Activated CD4-positive, alpha-beta T cell treated with anti-CD3 and anti-CD28 coated beads, Interleukin-2, amount 50 U/mL, for 24 hours (primary cell): ENCODE measurements around the gene RPL27.
"Not testable (repeated sequence)": the region's sequence is repeated elsewhere in the genome, so short reads cannot be mapped to it uniquely, and the experiment has no call there.

Experiments
- DNase-seq, 2 donors: peaks; one replicate each; pipeline ENCODE4 v3.0.0-alpha.2; 2020; ENCODE audit warnings: low read depth in 1 of 2, low spot score in 1 of 2

The RPL27 gene

GRCh38 chr17:42997984-42998938, at the start of gene RPL27:
TSS of gene RPL27 (plus strand) at chr17:42998419. CDS start at chr17:42998751, 332 bp downstream.
- DNase-seq: peak; percentile 95 to 96

- no peak for DNase-seq
Observed at GRCh38 chr17:42950044-42950783, 48.0 kb upstream of the RPL27 start.

- DNase-seq: no peak
Observed at GRCh38 chr17:42953669-42954068, 44.5 kb upstream of the RPL27 start.

- DNase-seq: peak; percentile 70 to 88
Observed at GRCh38 chr17:42964161-42964932, 33.9 kb upstream of the RPL27 start, which contains the start of gene AARSD1. TSS of gene AARSD1 (minus strand) at chr17:42964454. CDS start at chr17:42964440, 14 bp downstream.

- no peak for DNase-seq
Observed at GRCh38 chr17:42967925-42968324, 30.3 kb upstream of the RPL27 start.

- no peak for DNase-seq
Observed at GRCh38 chr17:42969001-42969581, 29.1 kb upstream of the RPL27 start.

GRCh38 chr17:42971589-42971988, 26.6 kb upstream of the RPL27 start:
- DNase-seq: no peak

- not testable (repeated sequence) for DNase-seq
Observed at GRCh38 chr17:42973323-42973722, 24.9 kb upstream of the RPL27 start.

- no peak for DNase-seq
Observed at GRCh38 chr17:42975265-42975664, 23.0 kb upstream of the RPL27 start.

GRCh38 chr17:42975701-42976100, 22.5 kb upstream of the RPL27 start:
- not testable (repeated sequence) for DNase-seq

- DNase-seq: no peak
Observed at GRCh38 chr17:42979511-42980273, 18.5 kb upstream of the RPL27 start, which contains the start of gene PTGES3L. TSS of gene PTGES3L (minus strand) at chr17:42980080. CDS start at chr17:42980053, 27 bp downstream.

- DNase-seq: peak; percentile 79 to 90
Observed at GRCh38 chr17:42980274-42980765, 17.9 kb upstream of the RPL27 start, which contains the start of gene RUNDC1. TSS of gene RUNDC1 (plus strand) at chr17:42980565. CDS start at chr17:42980577, 12 bp downstream.

GRCh38 chr17:42980766-42981397, 17.3 kb upstream of the RPL27 start:
- peak; percentile 37 to 58 for DNase-seq

GRCh38 chr17:42982266-42982665, 16.0 kb upstream of the RPL27 start:
- DNase-seq: no peak

GRCh38 chr17:42985225-42985624, 13.0 kb upstream of the RPL27 start:
- DNase-seq: no peak

- no peak for DNase-seq
Observed at GRCh38 chr17:42989141-42989540, 9.1 kb upstream of the RPL27 start.

GRCh38 chr17:42989726-42990652, 8.2 kb upstream of the RPL27 start:
- DNase-seq: no peak

- no peak for DNase-seq
Observed at GRCh38 chr17:42991471-42991870, 6.7 kb upstream of the RPL27 start.
